Measurements from ENCODE around the gene LRRC10.
"Not testable (repeated sequence)": the region's sequence is repeated elsewhere in the genome, so short reads cannot be mapped to it uniquely, and the experiment has no call there.

The LRRC10 gene

GRCh38 chr12:69608114-69608513 is 2.6 kb downstream of the LRRC10 start:
- no peak for TF ChIP-seq CTCF (IDR thresholded peaks at IDR 0.05; ENCODE audit: low read depth, low read length, missing control alignments)
- no peak for DNase-seq (ENCODE audit: low read depth)
- in situ Hi-C loops (cut with HindIII; ENCODE audit: low sequenced_read_pairs), result no loop called here
- H3K4me3 ChIP-seq (ENCODE audit: low read depth, low read length), result no peak overlapping the region

- in situ Hi-C loops (cut with HindIII; ENCODE audit: low sequenced_read_pairs); DNase-seq (ENCODE audit: low read depth); H3K4me3 ChIP-seq (ENCODE audit: low read depth, low read length): not testable (repeated sequence)
These were observed 6.4 kb downstream of the LRRC10 start for GRCh38 chr12:69604275-69604674.

- H3K4me3 ChIP-seq (ENCODE audit: low read depth, low read length); DNase-seq (ENCODE audit: low read depth); in situ Hi-C loops (cut with HindIII; ENCODE audit: low sequenced_read_pairs): not testable (repeated sequence)
These were observed 7.2 kb downstream of the LRRC10 start for GRCh38 chr12:69603556-69603955.

GRCh38 chr12:69602954-69603353 is 7.8 kb downstream of the LRRC10 start:
- no peak overlapping the region for H3K4me3 ChIP-seq (ENCODE audit: low read depth, low read length)
- TF ChIP-seq CTCF (IDR thresholded peaks at IDR 0.05; ENCODE audit: low read depth, low read length, missing control alignments), result no peak
- in situ Hi-C loops (cut with HindIII; ENCODE audit: low sequenced_read_pairs), result no loop called here
- DNase-seq (ENCODE audit: low read depth), result no peak

GRCh38 chr12:69601962-69602685 is 8.6 kb downstream of the LRRC10 start:
- no peak overlapping the region for H3K4me3 ChIP-seq (ENCODE audit: low read depth, low read length)
- TF ChIP-seq CTCF (IDR thresholded peaks at IDR 0.05; ENCODE audit: low read depth, low read length, missing control alignments), result no peak
- DNase-seq (ENCODE audit: low read depth), result no peak
- in situ Hi-C loops (cut with HindIII; ENCODE audit: low sequenced_read_pairs), result no loop called here

GRCh38 chr12:69600804-69601203 is 9.9 kb downstream of the LRRC10 start:
- in situ Hi-C loops (cut with HindIII; ENCODE audit: low sequenced_read_pairs), result no loop called here
- DNase-seq (ENCODE audit: low read depth), result no peak
- TF ChIP-seq CTCF (IDR thresholded peaks at IDR 0.05; ENCODE audit: low read depth, low read length, missing control alignments), result no peak
- no peak overlapping the region for H3K4me3 ChIP-seq (ENCODE audit: low read depth, low read length)

- TF ChIP-seq CTCF (IDR thresholded peaks at IDR 0.05; ENCODE audit: low read depth, low read length, missing control alignments), result no peak
These were observed 12.4 kb downstream of the LRRC10 start for GRCh38 chr12:69598174-69598753.

More at GRCh38 chr12:69598174-69598753, 12.4 kb downstream of the LRRC10 start:
- H3K4me3 ChIP-seq (ENCODE audit: low read depth, low read length), result no peak overlapping the region
- DNase-seq (ENCODE audit: low read depth), result no peak
- in situ Hi-C loops (cut with HindIII; ENCODE audit: low sequenced_read_pairs), result no loop called here

Measured in astrocyte of the cerebellum (primary cell).